GM06990 (cell line): ENCODE data around the gene GNG7.
"Not testable (repeated sequence)": the region's sequence is repeated elsewhere in the genome, so short reads cannot be mapped to it uniquely, and the experiment has no call there.

ENCODE experiments used
- DNase-seq: peaks from one replicate; pipeline ENCODE4 v3.0.0-alpha.2; 2011; ENCODE audit not compliant: insufficient read length; ENCODE audit errors: extremely low read depth
- H3K27me3 ChIP-seq: replicated peaks from 2 replicates; pipeline ENCODE4 v1.6.0; 2011; ENCODE audit warnings: low read length; ENCODE audit not compliant: control insufficient read depth, insufficient read depth
- H3K36me3 ChIP-seq: 2 replicates; pipeline ENCODE4 v1.5.1; 2011; ENCODE audit warnings: low read length; ENCODE audit not compliant: control insufficient read depth, insufficient read depth
- H3K4me3 ChIP-seq: replicated peaks from 2 replicates; pipeline ENCODE4 v1.5.1; 2011; ENCODE audit warnings: low read depth, mild to moderate bottlenecking, control low read depth, low read length
- CTCF ChIP-seq: IDR thresholded peaks from 2 replicates; pipeline ENCODE4 v1.5.1; 2011; ENCODE audit warnings: low read length, control low read depth, mild to moderate bottlenecking, inconsistent platforms; ENCODE audit not compliant: insufficient read depth, poor library complexity, severe bottlenecking

GNG7 gene

GRCh38 chr19:2716722-2717637, 14.5 kb upstream of the GNG7 start:
- no peaks in the 10 kb centered on the region for H3K36me3 ChIP-seq
- TF ChIP-seq CTCF: no peak
- no peaks in the 10 kb centered on the region; the same call in 1 of the 2 replicates for H3K27me3 ChIP-seq
- no peak for DNase-seq
- H3K4me3 ChIP-seq: no peak overlapping the region

GRCh38 chr19:2716275-2716650, 13.8 kb upstream of the GNG7 start:
- Histone ChIP-seq H3K27me3 (no peaks in the 10 kb centered on the region), H3K4me3 (no peak overlapping the region), H3K36me3 (no peaks in the 10 kb centered on the region)
- TF ChIP-seq CTCF: no peak
- no peak for DNase-seq

GRCh38 chr19:2715470-2716274, 13.2 kb upstream of the GNG7 start:
- no peaks in the 10 kb centered on the region for H3K27me3 ChIP-seq
- TF ChIP-seq CTCF: no peak
- no peak overlapping the region for H3K4me3 ChIP-seq
- no peak for DNase-seq
- no peaks in the 10 kb centered on the region for H3K36me3 ChIP-seq

- no peaks in the 10 kb centered on the region for H3K27me3 ChIP-seq
- H3K4me3 ChIP-seq: no peak overlapping the region
- DNase-seq: no peak
- no peaks in the 10 kb centered on the region for H3K36me3 ChIP-seq
- TF ChIP-seq CTCF: no peak
Measured at GRCh38 chr19:2714531-2715269, 12.2 kb upstream of the GNG7 start.

- H3K27me3 ChIP-seq, DNase-seq, H3K36me3 ChIP-seq, H3K4me3 ChIP-seq: not testable (repeated sequence)
Measured at GRCh38 chr19:2714102-2714501, 11.6 kb upstream of the GNG7 start.

- not testable (repeated sequence) for H3K36me3 ChIP-seq, H3K27me3 ChIP-seq, DNase-seq, H3K4me3 ChIP-seq
Measured at GRCh38 chr19:2713170-2713569, 10.7 kb upstream of the GNG7 start.
